GM18907 (cell line): ENCODE results near the gene PLN.
A peak's percentile ranks its signal among the peaks of the same experiment; 100 is the strongest.

Source experiments
- ATAC-seq: cut with Tn5 transposase; IDR thresholded peaks from one replicate; pipeline ENCODE4 v1.9.1; 2021; ENCODE audit warnings: mild to moderate bottlenecking, moderate library complexity; ENCODE audit not compliant: unreplicated experiment

PLN gene

DNA sequence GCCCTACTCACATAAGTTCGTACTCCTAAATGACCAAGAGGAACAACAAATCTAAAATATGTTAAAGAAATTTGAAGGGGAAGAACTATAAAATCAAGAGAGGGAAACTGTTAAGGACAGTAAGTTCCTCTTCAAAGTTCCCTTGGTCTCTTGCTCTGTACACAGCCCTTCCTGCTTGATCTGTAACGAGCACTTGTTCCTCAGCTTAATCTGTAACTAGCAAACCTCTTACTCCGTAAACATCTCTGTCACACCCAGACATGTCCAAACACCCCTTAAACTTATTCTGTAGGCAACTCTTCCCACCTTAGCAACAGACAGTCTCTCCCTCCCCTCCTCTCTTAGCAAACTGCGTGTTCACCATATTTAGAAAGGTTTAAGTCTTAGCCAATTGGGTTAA, 29.9 kb downstream of the PLN start:
- no peak for ATAC-seq

DNA sequence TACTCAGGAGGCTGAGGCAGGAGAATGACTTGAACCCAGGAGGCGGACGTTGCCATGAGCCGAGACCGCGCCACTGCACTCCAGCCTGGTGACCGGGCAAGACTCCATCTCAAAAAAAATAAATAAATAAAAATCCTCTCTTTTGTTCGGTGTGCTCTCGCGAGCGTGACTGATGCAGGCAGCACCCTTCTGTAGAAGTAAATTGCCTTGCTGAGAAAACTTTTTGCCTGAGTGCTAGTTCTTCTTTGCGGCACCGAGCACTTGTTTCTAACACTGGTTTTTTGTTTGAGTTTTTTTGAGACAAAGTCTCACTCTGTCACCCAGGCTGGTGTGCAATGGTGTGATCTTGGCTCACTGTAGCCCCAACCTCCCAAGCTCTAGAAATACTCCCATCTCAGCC, 30.5 kb downstream of the PLN start:
- ATAC-seq: no peak

DNA sequence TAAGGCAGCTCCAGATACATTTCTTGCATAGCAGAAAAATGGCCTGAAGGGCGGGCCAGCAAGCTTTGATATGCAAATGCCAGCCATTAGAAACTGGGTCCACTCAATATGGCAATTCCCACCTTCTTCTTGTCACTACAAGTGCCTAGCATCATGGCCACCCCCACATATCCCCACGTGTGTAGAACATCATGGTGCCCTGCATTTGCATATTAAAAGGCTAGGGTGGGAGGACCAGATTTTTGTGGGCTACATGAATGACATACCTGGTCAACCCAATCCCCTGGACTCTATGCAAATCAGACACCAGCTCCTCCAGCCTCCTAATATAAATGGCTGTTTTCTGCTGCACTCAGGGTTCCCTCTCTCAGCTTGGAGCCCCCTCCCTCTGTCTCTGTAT, 31.7 kb downstream of the PLN start:
- no peak for ATAC-seq

DNA sequence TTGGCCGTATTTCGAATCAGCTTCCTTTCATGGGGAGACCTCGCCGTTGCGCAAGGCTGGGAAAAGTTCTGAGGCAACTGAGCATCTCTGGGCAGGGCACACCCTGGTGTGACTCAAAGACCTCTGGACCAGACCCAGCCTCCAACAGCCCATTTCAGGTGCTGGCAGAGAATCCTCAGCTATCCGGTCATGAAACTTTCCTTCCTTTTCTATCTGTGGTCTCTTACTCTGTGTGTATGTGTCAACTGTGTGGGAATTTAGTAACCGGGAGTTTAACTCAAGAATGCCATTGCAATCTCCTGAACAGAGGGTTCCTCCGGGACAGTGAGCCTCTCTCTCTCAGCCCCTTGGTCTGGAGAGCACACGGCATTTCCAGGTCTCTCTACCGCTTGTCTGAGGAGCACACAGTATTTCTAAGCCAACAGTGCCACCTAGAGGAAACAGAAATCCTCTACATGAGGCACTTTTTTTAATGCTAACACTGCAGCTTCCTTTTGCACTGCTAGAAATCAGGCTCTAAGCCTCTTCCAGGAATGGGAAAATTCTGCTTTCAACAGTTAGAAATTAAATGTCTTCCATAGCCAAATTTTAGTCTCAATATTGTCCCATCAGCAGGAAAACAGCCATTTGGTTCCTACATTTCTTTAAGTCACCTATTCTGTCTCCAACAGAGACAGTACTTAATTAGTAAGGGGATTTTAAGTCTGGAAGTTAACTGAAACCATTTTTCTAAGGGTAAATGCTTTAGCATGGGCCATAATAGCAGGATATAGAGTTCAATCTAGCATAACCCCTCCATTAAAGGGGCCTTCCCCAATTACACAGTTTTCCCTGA, 32.7 kb downstream of the PLN start:
- ATAC-seq: peak; percentile 76

DNA sequence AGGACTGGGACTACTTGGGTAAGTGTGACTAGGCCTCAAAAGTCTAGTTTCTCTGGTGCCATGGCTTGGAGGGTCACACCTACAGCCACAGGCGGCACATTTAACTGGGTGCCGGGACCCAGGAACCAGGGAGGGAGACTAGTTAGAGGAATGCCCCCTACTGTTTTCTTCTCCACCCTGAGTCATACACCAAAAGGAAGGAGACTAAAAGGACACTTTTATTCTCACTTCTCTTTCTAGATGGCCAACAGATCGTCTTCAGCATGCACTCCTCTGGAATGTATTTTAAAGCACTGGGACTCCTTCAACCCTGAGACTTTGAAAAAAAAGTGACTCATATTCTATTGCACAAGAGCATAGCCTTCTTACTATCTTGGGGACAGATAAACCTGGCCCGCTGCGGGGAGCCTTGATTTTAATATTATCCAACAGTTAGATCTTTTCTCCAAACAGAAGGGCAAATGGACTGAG, 33.4 kb downstream of the PLN start:
- ATAC-seq: no peak

DNA sequence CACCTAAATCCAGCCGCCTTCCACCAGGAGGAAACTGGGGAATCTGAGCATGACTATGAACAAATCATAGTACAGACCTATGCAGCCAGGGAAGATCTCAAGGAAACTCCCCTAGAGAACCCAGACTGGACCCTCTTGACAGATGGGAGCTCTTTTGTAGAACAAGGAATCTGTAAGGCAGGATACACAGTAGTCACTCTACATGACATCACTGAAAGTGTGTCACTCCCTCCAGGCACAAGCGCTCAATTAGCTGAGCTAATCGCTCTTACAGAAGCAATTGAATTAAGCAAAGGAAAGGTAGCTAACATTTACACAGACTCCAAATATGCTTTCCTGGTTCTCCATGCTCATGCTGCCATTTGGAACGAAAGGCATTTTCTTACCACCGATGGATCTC, 36.8 kb downstream of the PLN start:
- ATAC-seq: no peak

DNA sequence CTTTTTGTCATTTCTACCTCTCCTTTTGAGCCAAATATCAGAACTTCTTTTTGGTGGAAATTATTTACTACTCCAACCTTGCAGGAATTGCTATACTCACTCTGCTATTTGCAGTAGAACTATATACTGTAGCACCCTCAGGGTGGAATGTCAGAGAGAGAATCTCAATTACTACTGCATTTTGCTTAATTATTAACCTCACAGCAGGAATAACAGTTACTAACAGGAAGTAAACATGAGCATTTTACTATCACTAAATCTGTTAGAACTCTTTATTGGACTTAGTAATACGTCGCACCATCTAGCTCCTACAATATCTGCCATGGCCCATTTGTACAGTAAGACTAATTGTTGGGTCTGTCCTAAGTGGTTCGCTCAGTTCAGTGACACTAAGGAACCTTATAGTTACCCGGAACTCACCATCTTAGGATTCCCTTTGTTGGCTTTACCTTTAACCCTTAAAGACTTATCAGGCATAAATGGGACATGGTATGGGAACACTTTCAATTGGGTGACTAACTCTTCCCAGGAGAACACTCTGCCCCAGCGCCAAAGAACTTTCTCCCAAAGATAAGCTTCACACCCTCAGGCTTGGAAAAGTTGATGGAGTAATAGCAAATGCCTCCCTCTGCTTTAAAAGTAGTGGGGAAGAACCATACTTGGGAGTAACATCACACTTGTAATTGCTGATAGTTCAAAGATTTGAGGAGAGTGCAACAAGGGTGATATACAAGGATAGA, 38.8 kb downstream of the PLN start:
- ATAC-seq: no peak

DNA sequence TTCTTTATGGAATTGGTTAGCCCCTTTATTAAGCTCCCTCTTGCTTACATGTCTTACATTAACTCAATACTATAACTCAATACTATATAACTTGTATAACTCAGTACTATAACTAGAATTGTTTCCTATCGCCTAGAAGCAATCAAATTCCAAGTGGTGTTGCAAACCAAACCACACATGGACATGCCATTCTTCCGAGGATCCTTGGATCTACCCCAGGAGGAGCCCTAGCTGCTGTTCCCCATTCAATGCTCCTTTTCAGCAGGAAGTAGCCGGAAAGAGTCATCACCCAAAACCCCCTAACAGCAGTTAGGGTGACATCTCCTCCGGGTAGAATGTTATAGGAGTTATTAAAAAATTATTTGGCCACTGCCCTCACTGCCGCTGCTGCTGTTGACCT, 40.5 kb downstream of the PLN start:
- ATAC-seq: no peak

DNA sequence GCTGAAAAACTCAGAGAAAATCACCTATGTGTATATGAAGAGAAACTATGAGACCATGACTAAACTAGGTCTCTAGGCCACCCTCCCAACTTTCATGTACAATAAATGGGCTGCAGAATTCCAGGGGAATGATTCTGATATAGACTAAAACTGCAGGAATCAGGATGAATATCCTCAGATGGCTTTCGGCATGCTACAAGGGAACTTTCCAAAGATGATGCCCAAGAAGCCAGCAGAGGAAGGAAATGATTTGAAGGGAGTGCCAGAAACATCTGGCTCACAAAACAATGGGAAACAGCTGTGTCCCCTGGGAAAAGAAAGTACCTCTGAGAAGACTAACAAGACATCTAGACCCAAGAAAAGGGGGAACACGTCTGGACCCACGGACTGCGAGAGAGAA, 41.1 kb downstream of the PLN start:
- ATAC-seq: no peak

DNA sequence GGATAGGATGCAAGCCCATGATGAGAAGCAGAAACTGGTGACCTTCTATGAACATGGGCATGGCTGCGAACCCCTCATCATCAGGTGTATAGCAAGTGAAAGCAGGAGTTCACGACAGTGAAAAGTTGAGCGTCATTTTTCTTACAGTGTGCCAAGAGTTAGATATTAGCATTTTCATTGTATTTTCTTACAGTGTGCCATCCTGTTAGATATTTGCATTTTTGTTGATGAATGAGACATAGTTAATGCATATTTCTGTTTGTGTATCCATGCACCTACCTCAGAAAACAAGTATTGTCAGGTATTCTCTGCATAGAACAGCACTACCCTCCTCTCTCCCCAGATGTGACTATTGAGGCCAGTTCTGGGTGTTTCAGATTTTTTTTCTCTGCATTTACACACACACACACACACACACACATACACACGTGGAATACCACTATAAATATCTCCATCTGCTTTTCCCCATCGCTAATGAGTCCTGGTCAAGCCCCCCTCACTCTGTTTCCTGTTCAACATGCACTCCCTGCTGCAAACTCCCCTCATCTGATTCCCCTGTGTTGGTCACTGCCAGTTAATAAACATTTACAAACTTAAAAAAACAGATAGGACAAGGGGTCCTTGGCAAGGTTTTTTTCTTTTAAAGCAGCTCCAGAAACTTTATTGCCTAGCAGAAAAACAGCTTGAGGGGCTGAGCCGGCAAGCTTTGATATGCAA, 41.7 kb downstream of the PLN start:
- no peak for ATAC-seq

DNA sequence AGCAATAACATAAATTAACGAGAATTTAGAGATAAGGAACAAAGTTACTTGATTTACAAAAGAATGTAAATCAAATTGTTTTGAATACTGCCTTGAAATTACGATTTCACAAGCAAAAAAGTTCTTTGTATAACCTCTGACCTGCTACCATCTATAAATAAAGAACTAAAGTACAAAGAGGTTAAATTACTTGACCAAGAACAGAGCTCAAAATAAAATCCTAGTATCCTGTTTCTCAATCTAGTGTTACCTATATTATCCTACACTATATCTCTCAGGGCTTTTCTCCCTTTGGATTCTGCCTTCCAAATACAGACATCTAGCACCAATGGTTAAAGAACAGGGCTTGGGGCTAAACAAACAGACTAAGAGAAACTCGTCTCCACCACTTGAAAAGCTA, 43.8 kb downstream of the PLN start:
- ATAC-seq: no peak

DNA sequence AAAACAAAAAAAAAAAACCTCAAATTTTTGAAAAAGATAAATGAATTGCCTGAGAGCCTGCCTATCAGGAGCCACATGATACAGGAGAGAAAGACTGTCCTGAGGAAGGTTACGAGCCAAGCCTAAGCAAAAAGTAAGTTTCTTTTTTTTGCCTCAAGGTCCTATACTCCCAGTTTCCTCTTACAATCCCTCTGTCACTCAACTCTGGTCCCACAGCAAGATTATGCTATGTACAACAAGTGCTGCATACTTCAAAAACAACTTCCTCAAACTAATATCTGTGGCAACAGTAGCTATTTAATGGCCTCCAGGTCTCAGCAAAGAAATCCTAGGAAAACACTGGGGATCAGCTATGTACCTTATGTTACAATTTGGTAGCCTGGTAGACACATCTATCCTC, 46.8 kb downstream of the PLN start:
- ATAC-seq: no peak

DNA sequence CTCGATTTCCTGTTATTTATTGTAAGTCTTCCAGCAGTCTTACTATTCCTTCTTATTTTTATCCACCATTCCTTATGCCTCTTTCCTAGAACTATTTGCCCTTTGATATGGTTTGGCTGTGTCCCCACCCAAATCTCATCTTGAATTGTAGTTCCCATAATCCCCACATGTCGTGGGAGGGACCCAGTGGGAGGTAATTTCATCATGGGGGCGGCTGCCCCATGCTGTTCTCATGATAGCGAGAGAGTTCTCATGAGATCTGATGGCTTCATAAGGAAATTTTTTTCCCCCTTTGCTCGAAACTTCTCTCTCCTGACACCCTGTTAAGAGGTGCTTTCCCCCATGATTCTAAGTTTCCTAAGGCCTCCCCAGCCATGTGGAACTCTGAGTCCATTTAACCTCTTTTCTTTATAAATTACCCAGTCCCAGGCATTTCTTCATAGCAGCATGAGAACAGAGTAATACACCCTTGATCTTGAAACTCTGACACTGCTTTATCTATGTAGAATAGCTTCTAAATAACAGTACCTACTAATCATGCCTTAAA, 48.8 kb downstream of the PLN start:
- ATAC-seq: no peak

DNA sequence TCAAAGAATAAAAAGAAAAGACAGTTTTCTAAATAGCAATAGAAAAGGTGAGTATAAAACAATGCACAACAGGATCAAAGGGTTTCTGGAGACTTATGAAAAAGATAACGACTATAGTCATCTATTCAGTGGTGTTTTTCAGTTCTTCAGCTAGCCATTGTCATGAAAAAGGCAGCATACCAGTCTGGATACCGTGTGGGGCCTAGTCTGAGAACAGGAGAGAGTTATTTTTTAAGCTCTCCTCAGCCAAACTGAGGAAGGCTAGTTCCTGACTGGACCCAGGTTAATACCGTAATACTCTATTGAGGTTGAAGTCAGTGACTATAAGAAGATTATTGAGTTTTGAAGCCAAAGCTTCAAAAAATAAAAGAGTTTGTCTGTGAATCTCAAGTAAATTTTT, 49.5 kb downstream of the PLN start:
- no peak for ATAC-seq

DNA sequence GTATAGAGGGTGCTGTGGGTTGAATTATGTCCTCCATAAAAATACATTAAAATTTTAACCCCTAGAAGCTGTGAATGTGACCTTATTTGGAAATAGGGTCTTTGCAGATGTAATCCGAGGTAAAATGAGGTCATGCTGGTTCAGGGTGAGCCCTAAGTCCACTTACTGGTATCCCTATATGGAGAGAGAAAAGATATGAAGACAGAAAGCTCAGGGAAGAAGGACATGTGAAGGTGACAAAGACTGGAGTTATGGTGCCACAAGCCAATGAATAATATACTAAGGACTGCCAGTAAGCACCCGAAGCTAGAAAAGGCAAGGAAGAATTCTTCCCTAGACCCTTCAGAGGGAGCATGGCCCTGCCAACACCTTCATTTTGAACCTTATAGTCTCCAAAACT, 50.2 kb downstream of the PLN start:
- ATAC-seq: no peak

DNA sequence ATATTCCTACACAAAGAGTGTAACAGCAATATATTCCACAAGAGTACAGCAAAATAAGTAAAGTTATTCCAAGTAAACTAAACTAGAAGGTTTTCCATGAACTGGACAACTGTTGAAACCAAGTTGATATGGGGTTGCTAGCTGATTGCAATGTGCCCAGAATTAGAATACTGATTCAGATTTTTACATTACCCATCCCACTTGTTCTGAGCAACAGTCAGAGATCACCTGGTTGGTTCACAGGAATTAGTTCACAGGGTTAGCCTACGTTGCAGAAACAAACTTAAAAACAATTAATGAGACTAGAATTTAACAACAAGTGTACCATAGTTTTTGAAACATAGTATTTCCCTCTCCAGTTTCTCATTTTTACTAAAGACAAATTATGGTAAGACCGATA, 54.2 kb downstream of the PLN start:
- ATAC-seq: no peak

DNA sequence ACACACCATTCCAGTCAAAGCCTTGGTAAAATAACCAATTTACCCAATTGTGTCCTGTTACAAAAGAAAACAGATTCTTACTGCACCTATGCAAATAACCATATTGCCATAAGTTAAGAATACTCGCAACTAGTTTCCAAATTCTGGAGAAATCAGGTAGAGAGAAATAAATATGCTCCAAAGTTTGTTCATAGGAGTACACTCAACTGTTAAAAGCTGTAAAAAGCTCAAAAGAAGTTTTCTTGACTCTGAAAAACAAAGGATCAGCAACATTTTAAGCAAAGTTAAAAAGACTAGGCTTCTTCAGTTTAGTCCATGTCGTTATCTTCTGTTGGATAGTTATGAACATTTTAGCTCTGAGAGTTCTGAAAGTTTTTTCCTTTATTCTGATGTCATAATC, 55.3 kb downstream of the PLN start:
- no peak for ATAC-seq

DNA sequence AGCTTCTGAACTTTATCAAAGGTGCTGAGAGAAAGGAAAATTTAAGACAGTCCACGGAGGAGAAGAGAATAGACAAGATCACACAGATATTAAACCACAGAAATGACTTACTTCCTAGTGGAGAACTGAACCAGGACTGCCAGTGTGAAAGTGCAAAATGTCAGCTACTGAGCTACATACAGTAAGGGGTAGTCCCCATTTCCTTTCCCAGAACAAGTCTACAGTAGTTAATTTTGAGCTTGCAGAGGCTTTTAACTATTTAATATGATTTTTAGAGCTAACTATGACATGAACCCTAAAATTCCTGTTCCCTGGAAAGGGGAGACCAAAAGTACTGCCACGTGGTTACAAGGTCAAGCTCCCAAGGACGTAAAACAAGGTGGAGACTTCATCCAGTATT, 58.2 kb downstream of the PLN start:
- ATAC-seq: peak; percentile 45

DNA sequence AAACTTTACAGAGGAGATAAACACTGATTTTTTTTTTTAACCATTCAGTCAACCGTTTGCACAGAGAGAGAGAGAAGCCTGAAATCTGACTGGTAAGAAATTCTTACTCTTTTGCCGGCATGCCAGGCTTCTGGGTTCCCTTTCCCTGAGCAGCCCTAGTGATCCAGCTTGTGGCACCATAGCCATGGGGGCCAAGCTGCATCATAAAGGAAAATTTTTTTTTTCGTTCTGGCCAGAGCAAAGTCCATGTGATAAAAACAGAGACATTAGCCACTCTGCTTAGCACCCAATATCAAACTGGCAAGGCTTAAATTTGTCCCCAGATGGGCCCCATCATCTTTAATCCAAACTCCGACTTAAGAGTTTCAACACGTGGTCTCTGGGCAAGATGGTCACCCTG, 58.8 kb downstream of the PLN start:
- ATAC-seq: no peak
